ENCODE measurements around the gene NEK7. TPM values are rescaled to one million over a fixed set of nuclear protein-coding genes. Genes with fewer than 3 reads are reported as not detected.

NEK7 gene
- total and polyA plus RNA-seq, 7 donors = 15.2 to 312 (median 171) TPM

- Histone ChIP-seq H3K9me3 (no peaks in the 10 kb centered on the region), H3K27ac (no peak overlapping the region), H3K4me3 (no peak overlapping the region), H3K4me1 (no peaks in the 10 kb centered on the region), H3K36me3 (no peaks in the 10 kb centered on the region), H3K27me3 (no peaks in the 10 kb centered on the region)
- intact Hi-C loops (cut with DNase I) = no loop called here
- 92 to 93% methylated on average over 1 of the region's 1 CpG for WGBS, 2 donors
- TF ChIP-seq POLR2AphosphoS5 (IDR thresholded peaks at IDR 0.05) (no peak), EP300 (IDR thresholded peaks at IDR 0.05) (no peak), POLR2A (IDR thresholded peaks at IDR 0.05) (no peak), CTCF (IDR thresholded peaks at IDR 0.05) (no peak)
- no peak for DNase-seq
These were observed 125.1 kb downstream of the NEK7 start for GRCh38 chr1:198281911-198282310.

GRCh38 chr1:198283222-198283621 lies 126.4 kb downstream of the NEK7 start:
- intact Hi-C loops (cut with DNase I) = no loop called here
- no peak for DNase-seq
- Histone ChIP-seq H3K4me1 (peaks cover 0 to 4% (median 1%) of the 10 kb centered on the region in 4 donors), H3K4me3 (no peak overlapping the region), H3K27ac (no peak overlapping the region), H3K36me3 (no peaks in the 10 kb centered on the region), H3K27me3 (no peaks in the 10 kb centered on the region), H3K9me3 (no peaks in the 10 kb centered on the region)
- WGBS, 2 donors = 68 to 78% methylated on average over 6 of the region's 6 CpGs
- TF ChIP-seq EP300 (IDR thresholded peaks at IDR 0.05) (no peak), POLR2AphosphoS5 (IDR thresholded peaks at IDR 0.05) (no peak), CTCF (IDR thresholded peaks at IDR 0.05) (no peak), POLR2A (IDR thresholded peaks at IDR 0.05) (no peak)

GRCh38 chr1:198287916-198288315 lies 131.1 kb downstream of the NEK7 start:
- no peak for DNase-seq
- H3K4me3 ChIP-seq = no peak overlapping the region
- no peaks in the 10 kb centered on the region for H3K27me3 ChIP-seq
- peaks cover 0 to 2% (median 0%) of the 10 kb centered on the region in 4 donors for H3K36me3 ChIP-seq
- H3K9me3 ChIP-seq = no peaks in the 10 kb centered on the region
- H3K27ac ChIP-seq = peak overlapping the region in 1 of 4 donors; percentile 41
- intact Hi-C loops (cut with DNase I) = no loop called here
- H3K4me1 ChIP-seq = peaks cover 0 to 45% (median 29%) of the 10 kb centered on the region in 4 donors
- WGBS, 2 donors = 74 to 85% methylated on average over 4 of the region's 4 CpGs
- TF ChIP-seq POLR2AphosphoS5 (IDR thresholded peaks at IDR 0.05) = no peak

- TF ChIP-seq POLR2A (IDR thresholded peaks at IDR 0.05) (no peak), CTCF (IDR thresholded peaks at IDR 0.05) (no peak), POLR2AphosphoS5 (IDR thresholded peaks at IDR 0.05) (no peak), EP300 (IDR thresholded peaks at IDR 0.05) (no peak)
- H3K9me3 ChIP-seq = no peaks in the 10 kb centered on the region
- intact Hi-C loops (cut with DNase I) = loop anchor here (10.0 kb wide), 1 partner anchor 135 kb away; the partner anchor contains the start of gene NEK7
- H3K27me3 ChIP-seq = no peaks in the 10 kb centered on the region
- 78 to 90% methylated on average over 7 of the region's 7 CpGs for WGBS, 2 donors
- H3K36me3 ChIP-seq = peaks cover 0 to 6% (median 0%) of the 10 kb centered on the region in 4 donors
- H3K27ac ChIP-seq = peak overlapping the region in 1 of 4 donors; percentile 41
- peaks cover 0 to 45% (median 29%) of the 10 kb centered on the region in 4 donors for H3K4me1 ChIP-seq
- no peak for DNase-seq
- H3K4me3 ChIP-seq = no peak overlapping the region
These were observed 133.4 kb downstream of the NEK7 start for GRCh38 chr1:198290089-198290683.

- Histone ChIP-seq H3K9me3 (no peaks in the 10 kb centered on the region), H3K27me3 (no peaks in the 10 kb centered on the region), H3K4me3 (no peak overlapping the region), H3K27ac (no peak overlapping the region), H3K4me1 (peaks cover 0 to 45% (median 29%) of the 10 kb centered on the region in 4 donors), H3K36me3 (peaks cover 0 to 6% (median 0%) of the 10 kb centered on the region in 4 donors)
- TF ChIP-seq CTCF (IDR thresholded peaks at IDR 0.05) (no peak), EP300 (IDR thresholded peaks at IDR 0.05) (no peak), POLR2AphosphoS5 (IDR thresholded peaks at IDR 0.05) (no peak), POLR2A (IDR thresholded peaks at IDR 0.05) (no peak)
- intact Hi-C loops (cut with DNase I) = loop anchor here (10.0 kb wide), 1 partner anchor 136 kb away; the partner anchor contains the start of gene NEK7
- no peak for DNase-seq
These were observed 134.2 kb downstream of the NEK7 start for GRCh38 chr1:198291036-198291435.

All from sigmoid colon (tissue), 7 donors.